H1 (cell line): Measurements from ENCODE around the gene RING1. TPM values are rescaled to one million over a fixed set of nuclear protein-coding genes. Genes with fewer than 3 reads are reported as not detected.

Experiments used
- CTCF ChIA-PET: fragments of 300-600 bp; sonication (Branson Sonifier 250); formaldehyde crosslinking; loops from one replicate; lab custom pipeline; 2021; ENCODE audit not compliant: partially characterized antibody; lab: Charles Lee
- POLR2A ChIA-PET: fragments of 300-600 bp; sonication (Branson Sonifier 250); formaldehyde crosslinking; loops from one replicate; lab custom pipeline; 2021; ENCODE audit warnings: inconsistent platforms; ENCODE audit not compliant: partially characterized antibody; lab: Charles Lee
- DNase-seq, 2 experiments: peaks; one replicate each; pipeline versions ENCODE4 v3.0.0 to v3.0.0-alpha.2; 2010 to 2022; ENCODE audit warnings: low spot score in 2 of 2, low read depth in 1 of 2, mixed read lengths in 1 of 2
- FAIRE-seq: peaks from 2 replicates; lab custom pipeline; 2011; peaks lifted over from hg19 to GRCh38; lab: Jason Lieb, UNC
- H2AFZ ChIP-seq: 2 replicates; pipeline ENCODE4 v1.8.1; 2012; ENCODE audit warnings: low read length, inconsistent platforms
- H2AK5ac ChIP-seq: 2 replicates; pipeline ENCODE4 v1.6.1; 2013; ENCODE audit warnings: low read depth, low read length
- H2BK120ac ChIP-seq: replicated peaks from 2 replicates; pipeline ENCODE3; 2013; ENCODE audit warnings: low read depth, low read length, inconsistent platforms
- H2BK12ac ChIP-seq: 2 replicates; pipeline ENCODE4 v1.6.1; 2013; ENCODE audit warnings: low read depth, low read length
- H2BK15ac ChIP-seq: 2 replicates; pipeline ENCODE4 v1.6.1; 2013; ENCODE audit warnings: low read length
- H2BK20ac ChIP-seq: 2 replicates; pipeline ENCODE4 v1.6.1; 2013; ENCODE audit warnings: low read length
- H2BK5ac ChIP-seq: 2 replicates; pipeline ENCODE4 v1.6.1; 2013; ENCODE audit warnings: low read depth, low read length
- H3K14ac ChIP-seq: 2 replicates; pipeline ENCODE4 v1.6.1; 2013; ENCODE audit warnings: inconsistent platforms; ENCODE audit not compliant: insufficient read length
- H3K18ac ChIP-seq: 2 replicates; pipeline ENCODE4 v1.6.1; 2013; ENCODE audit warnings: low read length; ENCODE audit errors: extremely low read depth
- H3K23ac ChIP-seq: 2 replicates; pipeline ENCODE4 v1.6.1; 2013; ENCODE audit warnings: inconsistent platforms; ENCODE audit not compliant: insufficient read length
- H3K23me2 ChIP-seq: 2 replicates; pipeline ENCODE4 v1.6.1; 2013; ENCODE audit warnings: low read depth, low read length
- H3K27ac ChIP-seq: 2 replicates; pipeline ENCODE4 v1.6.1; 2011; ENCODE audit warnings: low read depth, low read length, inconsistent platforms
- H3K27me3 ChIP-seq, 4 experiments: replicated peaks in 1 of 4; 1 replicate in 1 of 4; 2 replicates in 3 of 4; pipeline versions ENCODE4 v1.6.1 to v1.8.1; 2011 to 2013; ENCODE audit warnings: low read length in 3 of 4, mild to moderate bottlenecking in 3 of 4, inconsistent platforms in 2 of 4, mixed read lengths in 2 of 4, moderate library complexity in 1 of 4; ENCODE audit not compliant: control insufficient read depth in 3 of 4, insufficient read depth in 3 of 4; ENCODE audit errors: extremely low read depth in 1 of 4
- H3K36me3 ChIP-seq, 4 experiments: 2 replicates each; pipeline versions ENCODE4 v1.6.1 to v1.8.1; 2011 to 2013; ENCODE audit warnings: mild to moderate bottlenecking in 4 of 4, low read length in 3 of 4, moderate library complexity in 2 of 4, control low read depth in 1 of 4, inconsistent platforms in 1 of 4; ENCODE audit not compliant: insufficient read depth in 4 of 4, control insufficient read depth in 2 of 4
- H3K4ac ChIP-seq: replicated peaks from 2 replicates; pipeline ENCODE3; 2013; ENCODE audit warnings: low read length, low read depth, mixed read lengths, inconsistent platforms; ENCODE audit not compliant: insufficient read length
- H3K4me1 ChIP-seq, 4 experiments: replicated peaks in 1 of 4; 1 replicate in 1 of 4; 2 replicates in 3 of 4; pipeline versions ENCODE4 v1.6.1 to v1.8.1; 2011 to 2013; ENCODE audit warnings: low read length in 3 of 4, inconsistent platforms in 2 of 4, mixed read lengths in 1 of 4; ENCODE audit not compliant: insufficient read depth in 4 of 4, control insufficient read depth in 3 of 4
- H3K4me2 ChIP-seq, 2 experiments: 2 replicates each; pipeline versions ENCODE4 v1.6.1 to v1.8.1; 2011 to 2013; ENCODE audit warnings: low read depth in 2 of 2, low read length in 2 of 2, control low read depth in 1 of 2, inconsistent platforms in 1 of 2, mild to moderate bottlenecking in 1 of 2; ENCODE audit not compliant: insufficient read depth in 1 of 2
- H3K4me3 ChIP-seq, 4 experiments: fragments of 200-600, 300-600 bp in 1 of 4; sonication (generic), shearing (Covaris generic), sonication (Bioruptor Twin) in 1 of 4; 2 replicates each; pipeline versions ENCODE4 v1.5.1 to v1.8.1; 2011 to 2016; ENCODE audit warnings: low read length in 4 of 4, low read depth in 3 of 4, control low read depth in 2 of 4, inconsistent platforms in 2 of 4, mild to moderate bottlenecking in 2 of 4, mixed read lengths in 1 of 4, moderate library complexity in 1 of 4; ENCODE audit not compliant: insufficient read depth in 2 of 4; ENCODE audit errors: extremely low read depth in 1 of 4
- H3K56ac ChIP-seq: replicated peaks from 2 replicates; pipeline ENCODE3; 2013; ENCODE audit warnings: low read depth, mild to moderate bottlenecking, mixed read lengths, low read length, inconsistent platforms; ENCODE audit not compliant: insufficient read length
- H3K79me1 ChIP-seq: 2 replicates; pipeline ENCODE4 v1.6.1; 2013; ENCODE audit warnings: low read depth, low read length, control low read depth
- H3K79me2 ChIP-seq, 2 experiments: 2 replicates each; pipeline versions ENCODE4 v1.6.1 to v1.8.1; 2012 to 2013; ENCODE audit warnings: low read length in 2 of 2, mild to moderate bottlenecking in 2 of 2, inconsistent platforms in 1 of 2; ENCODE audit not compliant: insufficient read depth in 2 of 2, control insufficient read depth in 1 of 2
- H3K9ac ChIP-seq, 4 experiments: replicated peaks in 1 of 4; 1 replicate in 1 of 4; 2 replicates in 3 of 4; pipeline versions ENCODE4 v1.6.1 to v1.8.1; 2011 to 2013; ENCODE audit warnings: low read depth in 3 of 4, low read length in 3 of 4, control low read depth in 2 of 4, mild to moderate bottlenecking in 2 of 4, moderate library complexity in 2 of 4, inconsistent platforms in 1 of 4; ENCODE audit errors: extremely low read depth in 1 of 4
- H3K9me3 ChIP-seq, 2 experiments: 2 replicates each; pipeline versions ENCODE4 v1.6.1 to v1.8.1; 2012 to 2013; ENCODE audit warnings: mild to moderate bottlenecking in 2 of 2, moderate library complexity in 2 of 2, control low read depth in 1 of 2, inconsistent platforms in 1 of 2, low read depth in 1 of 2, low read length in 1 of 2, mixed read lengths in 1 of 2; ENCODE audit not compliant: insufficient read depth in 2 of 2
- H4K20me1 ChIP-seq, 2 experiments: replicated peaks in 1 of 2; 2 replicates each; pipeline versions ENCODE3 to v1.8.1; 2011 to 2013; ENCODE audit warnings: inconsistent platforms in 2 of 2, low read length in 2 of 2, mild to moderate bottlenecking in 1 of 2; ENCODE audit not compliant: insufficient read depth in 2 of 2, control insufficient read depth in 1 of 2
- H4K5ac ChIP-seq: 2 replicates; pipeline ENCODE4 v1.6.1; 2013; ENCODE audit warnings: low read length, low read depth, mixed read lengths, inconsistent platforms; ENCODE audit not compliant: insufficient read length
- H4K8ac ChIP-seq: 2 replicates; pipeline ENCODE4 v1.8.0; 2013; ENCODE audit warnings: mild to moderate bottlenecking, moderate library complexity, low read length, inconsistent platforms; ENCODE audit not compliant: insufficient read depth; ENCODE audit errors: extremely low read depth
- H4K91ac ChIP-seq: replicated peaks from 2 replicates; pipeline ENCODE3; 2013; ENCODE audit warnings: low read length, mixed read lengths, inconsistent platforms; ENCODE audit not compliant: insufficient read length
- ASH2L ChIP-seq: fragments of 200-600, 300-600 bp; sonication (generic); IDR thresholded peaks from one replicate; pipeline ENCODE4 v1.7.1; 2017; ENCODE audit warnings: low read length
- BACH1 ChIP-seq: IDR thresholded peaks from 2 replicates; pipeline ENCODE4 v1.6.1; 2012; ENCODE audit warnings: low read length, improper control_type of control experiment
- POU5F1 ChIP-seq: IDR thresholded peaks from 2 replicates; pipeline ENCODE4 v1.6.1; 2011; ENCODE audit warnings: low read depth, mild to moderate bottlenecking, low read length, moderate library complexity
- WGBS, 2 experiments: shearing (Covaris generic) in 1 of 2; methylation state at CpG; one replicate each; pipeline versions ENCODE4 v1.1.6 to v1.1.7; 2013 to 2015; ENCODE audit warnings: low lambda C conversion rate in 2 of 2, mixed read lengths in 2 of 2, inconsistent platforms in 1 of 2, low coverage in 1 of 2, missing lambda C conversion rate in 1 of 2; ENCODE audit not compliant: insufficient replicate concordance in 2 of 2, insufficient coverage in 1 of 2, insufficient read length in 1 of 2; ENCODE audit errors: extremely low coverage in 1 of 2, missing lambda C conversion rate in 1 of 2; 5-methylcytosine and 5-hydroxymethylcytosine counted together
- polyA plus RNA-seq, 7 experiments: library from polyadenylated mRNA; depleted of rRNA in 3 of 7; stranded (reverse) in 5 of 7; unstranded in 2 of 7; fragments of >200 nt in 5 of 7; fragments of 200-250 nt in 2 of 7; gene quantifications; 1 replicate in 5 of 7; 2 replicates in 1 of 7; 4 replicates in 1 of 7; pipeline versions ENCODE4 v1.2.1 to v1.2.3, GENCODE V29; 2011 to 2013; ENCODE audit warnings: missing spikeins in 2 of 7, mixed read lengths in 2 of 7
- total RNA-seq: library from RNA; stranded (reverse); fragmentation: NEBNext Ultra II Directional; extraction: Animal tissue kit (Norgen Biotek cat#: 25700); gene quantifications from 2 replicates; pipeline ENCODE4 v1.2.1, GENCODE V29; 2021

Gene RING1
- total and polyA plus RNA-seq, 2 of the 8 experiments (the other 6 are each of a cell fraction or from before 2014, with no cell fraction given), result 16.4 to 26.0 TPM

GRCh38 chr6:33185190-33185589 lies 23.1 kb upstream of the RING1 start:
- H3K56ac ChIP-seq, result no peak overlapping the region
- no peak overlapping the region for H3K27ac ChIP-seq
- H3K9ac ChIP-seq, result no peak overlapping the region
- no peak overlapping the region for H2BK120ac ChIP-seq
- no peaks in the 10 kb centered on the region; the same call in 1 of the 2 replicates for H3K23me2 ChIP-seq
- H2AK5ac ChIP-seq, result no peak overlapping the region
- no peak overlapping the region for H3K4me2 ChIP-seq
- H2BK12ac ChIP-seq, result no peak overlapping the region
- no peak overlapping the region for H4K5ac ChIP-seq
- no peak overlapping the region for H2AFZ ChIP-seq
- H2BK15ac ChIP-seq, result no peak overlapping the region
- H3K36me3 ChIP-seq, result no peaks in the 10 kb centered on the region
- CTCF ChIA-PET, result interaction anchor here (0.6 kb wide), 1 partner anchor 23 kb away, joined by 4 read pairs; no protein-coding TSS in a partner anchor
- no peak overlapping the region for H3K14ac ChIP-seq
- H3K9me3 ChIP-seq, result no peaks in the 10 kb centered on the region
- no peak overlapping the region for H2BK20ac ChIP-seq
- no peaks in the 10 kb centered on the region for H3K79me1 ChIP-seq
- H4K20me1 ChIP-seq, result no peaks in the 10 kb centered on the region
- H4K91ac ChIP-seq, result no peak overlapping the region
- POLR2A ChIA-PET, result no interaction called here
- H3K4me1 ChIP-seq, result peaks cover 0 to 5% (median 2%) of the 10 kb centered on the region in 4 experiments; a peak in 2 of 7 replicates
- TF ChIP-seq ASH2L (no peak), POU5F1 (no peak), BACH1 (no peak)
- TF ChIP-seq, all 59 proteins: peak for 0
- WGBS, 2 experiments, result 70% methylated on average over 8 of the region's 9 CpGs; no CpG with 5 or more reads in 1 of the 2 experiments
- H4K8ac ChIP-seq, result 0 out of 2 replicates have a peak overlapping the region, but pooled peaks have one; percentile 22
- no peaks in the 10 kb centered on the region; a peak in 1 of 7 replicates for H3K27me3 ChIP-seq
- no peak for FAIRE-seq
- H2BK5ac ChIP-seq, result no peak overlapping the region
- no peak overlapping the region for H3K23ac ChIP-seq
- H3K4me3 ChIP-seq, result no peak overlapping the region
- H3K18ac ChIP-seq, result no peak overlapping the region
- no peak for DNase-seq
- H3K79me2 ChIP-seq, result no peaks in the 10 kb centered on the region
- no peak overlapping the region for H3K4ac ChIP-seq
